Nephron (organoid): ENCODE results near the gene TMEM25.

Source experiments
- H3K27ac Mint-ChIP-seq, 3 experiments: 2 replicates each; pipeline ENCODE4 v1.8.0; 2020; ENCODE audit warnings: mixed read lengths in 3 of 3, mild to moderate bottlenecking in 2 of 3, moderate library complexity in 1 of 3
- H3K27me3 Mint-ChIP-seq: 2 replicates; pipeline ENCODE4 v1.8.0; 2021; ENCODE audit warnings: low read depth, mild to moderate bottlenecking, moderate library complexity, mixed read lengths
- H3K36me3 Mint-ChIP-seq: 2 replicates; pipeline ENCODE4 v1.8.0; 2020; ENCODE audit warnings: low read depth, mixed read lengths
- H3K4me1 Mint-ChIP-seq: 2 replicates; pipeline ENCODE4 v1.8.0; 2020; ENCODE audit warnings: mixed read lengths
- H3K4me3 Mint-ChIP-seq, 3 experiments: 2 replicates each; pipeline ENCODE4 v1.8.0; 2020; ENCODE audit warnings: mild to moderate bottlenecking in 3 of 3, mixed read lengths in 3 of 3, moderate library complexity in 2 of 3
- H3K9me3 Mint-ChIP-seq: 2 replicates; pipeline ENCODE4 v1.8.0; 2020; ENCODE audit warnings: mixed read lengths
- TF ChIP-seq, protein P1 (sequence below), 3 experiments: fragments of 200-600 bp; sonication (generic); IDR thresholded peaks; one replicate each; pipeline ENCODE4 v1.5.0; 2021; ENCODE audit warnings: antibody characterized with exemption in 3 of 3; ENCODE audit not compliant: unreplicated experiment in 3 of 3

Gene TMEM25

DNA sequence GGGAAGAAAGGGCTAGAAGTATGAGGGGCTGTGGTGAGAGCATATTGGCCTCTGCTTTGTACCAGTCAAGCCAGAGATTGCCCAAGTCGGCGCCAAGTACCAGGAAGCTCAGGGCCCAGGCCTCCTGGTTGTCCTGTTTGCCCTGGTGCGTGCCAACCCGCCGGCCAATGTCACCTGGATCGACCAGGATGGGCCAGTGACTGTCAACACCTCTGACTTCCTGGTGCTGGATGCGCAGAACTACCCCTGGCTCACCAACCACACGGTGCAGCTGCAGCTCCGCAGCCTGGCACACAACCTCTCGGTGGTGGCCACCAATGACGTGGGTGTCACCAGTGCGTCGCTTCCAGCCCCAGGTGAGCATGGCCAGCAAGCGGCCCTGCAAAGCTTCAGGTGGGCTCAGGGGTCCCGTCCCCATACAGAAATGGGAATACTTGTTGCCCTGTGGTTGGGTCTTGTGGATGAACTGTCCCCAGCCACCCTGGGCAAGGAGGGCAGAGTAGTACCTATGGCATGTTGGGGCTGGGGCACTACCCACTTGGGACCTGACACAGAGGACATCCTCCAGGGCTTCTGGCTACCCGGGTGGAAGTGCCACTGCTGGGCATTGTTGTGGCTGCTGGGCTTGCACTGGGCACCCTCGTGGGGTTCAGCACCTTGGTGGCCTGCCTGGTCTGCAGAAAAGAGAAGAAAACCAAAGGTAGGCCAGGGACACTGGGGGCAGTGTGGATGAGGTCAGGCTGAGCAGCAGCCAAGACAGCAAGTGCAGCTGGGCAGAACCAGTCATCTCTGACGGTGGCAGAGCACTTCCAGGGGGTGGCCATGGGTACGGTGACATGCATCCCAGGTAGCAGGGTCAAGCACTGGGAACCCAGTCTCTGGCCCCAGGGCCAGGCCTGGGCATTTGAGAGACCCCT is 2.1 kb downstream of the TMEM25 start:
- H3K4me1 Mint-ChIP-seq: peaks cover 26% of the 10 kb centered on the region
- H3K9me3 Mint-ChIP-seq: no peaks in the 10 kb centered on the region
- peak overlapping the region; percentile 95 to 99 (median 98) for H3K4me3 Mint-ChIP-seq
- peaks cover 4% of the 10 kb centered on the region for H3K27me3 Mint-ChIP-seq
- H3K36me3 Mint-ChIP-seq: peaks cover 18% of the 10 kb centered on the region
- H3K27ac Mint-ChIP-seq: no peak overlapping the region
- TF ChIP-seq, protein P1, sequence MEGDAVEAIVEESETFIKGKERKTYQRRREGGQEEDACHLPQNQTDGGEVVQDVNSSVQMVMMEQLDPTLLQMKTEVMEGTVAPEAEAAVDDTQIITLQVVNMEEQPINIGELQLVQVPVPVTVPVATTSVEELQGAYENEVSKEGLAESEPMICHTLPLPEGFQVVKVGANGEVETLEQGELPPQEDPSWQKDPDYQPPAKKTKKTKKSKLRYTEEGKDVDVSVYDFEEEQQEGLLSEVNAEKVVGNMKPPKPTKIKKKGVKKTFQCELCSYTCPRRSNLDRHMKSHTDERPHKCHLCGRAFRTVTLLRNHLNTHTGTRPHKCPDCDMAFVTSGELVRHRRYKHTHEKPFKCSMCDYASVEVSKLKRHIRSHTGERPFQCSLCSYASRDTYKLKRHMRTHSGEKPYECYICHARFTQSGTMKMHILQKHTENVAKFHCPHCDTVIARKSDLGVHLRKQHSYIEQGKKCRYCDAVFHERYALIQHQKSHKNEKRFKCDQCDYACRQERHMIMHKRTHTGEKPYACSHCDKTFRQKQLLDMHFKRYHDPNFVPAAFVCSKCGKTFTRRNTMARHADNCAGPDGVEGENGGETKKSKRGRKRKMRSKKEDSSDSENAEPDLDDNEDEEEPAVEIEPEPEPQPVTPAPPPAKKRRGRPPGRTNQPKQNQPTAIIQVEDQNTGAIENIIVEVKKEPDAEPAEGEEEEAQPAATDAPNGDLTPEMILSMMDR (IDR thresholded peaks at IDR 0.05; ENCODE audit: unreplicated experiment in 3 of 3): no peak

DNA sequence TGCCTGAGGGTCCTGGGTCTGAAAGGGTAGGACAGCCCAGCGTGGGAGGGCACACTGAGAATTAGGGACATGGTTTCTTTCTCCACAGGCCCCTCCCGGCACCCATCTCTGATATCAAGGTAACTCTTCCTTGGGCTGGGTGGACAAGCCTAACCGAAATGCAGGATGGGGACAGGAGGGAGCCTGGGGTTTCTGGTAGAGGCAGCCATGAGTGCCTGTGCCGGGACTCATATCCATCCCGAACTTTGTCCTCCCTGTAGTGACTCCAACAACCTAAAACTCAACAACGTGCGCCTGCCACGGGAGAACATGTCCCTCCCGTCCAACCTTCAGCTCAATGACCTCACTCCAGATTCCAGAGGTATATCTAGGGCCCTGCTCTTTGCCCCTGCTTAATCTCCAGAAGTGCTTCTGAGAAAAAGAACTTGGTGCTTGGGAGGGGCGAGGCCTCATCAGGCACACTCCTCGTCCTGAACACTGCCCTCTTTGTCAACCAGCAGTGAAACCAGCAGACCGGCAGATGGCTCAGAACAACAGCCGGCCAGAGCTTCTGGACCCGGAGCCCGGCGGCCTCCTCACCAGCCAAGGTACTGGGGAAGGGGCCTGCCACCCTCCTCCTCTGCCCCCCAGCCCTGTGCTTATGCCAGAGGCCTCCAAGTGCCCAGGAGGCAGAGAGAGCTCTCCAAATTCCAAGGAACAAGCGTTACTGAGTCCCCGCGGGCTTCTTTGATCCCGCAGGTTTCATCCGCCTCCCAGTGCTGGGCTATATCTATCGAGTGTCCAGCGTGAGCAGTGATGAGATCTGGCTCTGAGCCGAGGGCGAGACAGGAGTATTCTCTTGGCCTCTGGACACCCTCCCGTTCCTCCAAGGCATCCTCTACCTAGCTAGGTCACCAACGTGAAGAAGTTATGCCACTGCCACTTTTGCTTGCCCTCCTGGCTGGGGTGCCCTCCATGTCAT is 3.1 kb downstream of the TMEM25 start:
- Mint-ChIP-seq H3K4me1 (peaks cover 22% of the 10 kb centered on the region), H3K4me3 (peak overlapping the region; percentile 65 to 76 (median 66)), H3K27ac (peak overlapping the region in 1 of 3 experiments; percentile 59), H3K27me3 (peaks cover 4% of the 10 kb centered on the region), H3K9me3 (no peaks in the 10 kb centered on the region), H3K36me3 (peaks cover 22% of the 10 kb centered on the region)
- TF ChIP-seq, protein P1 (IDR thresholded peaks at IDR 0.05; ENCODE audit: unreplicated experiment in 3 of 3): no peak

DNA sequence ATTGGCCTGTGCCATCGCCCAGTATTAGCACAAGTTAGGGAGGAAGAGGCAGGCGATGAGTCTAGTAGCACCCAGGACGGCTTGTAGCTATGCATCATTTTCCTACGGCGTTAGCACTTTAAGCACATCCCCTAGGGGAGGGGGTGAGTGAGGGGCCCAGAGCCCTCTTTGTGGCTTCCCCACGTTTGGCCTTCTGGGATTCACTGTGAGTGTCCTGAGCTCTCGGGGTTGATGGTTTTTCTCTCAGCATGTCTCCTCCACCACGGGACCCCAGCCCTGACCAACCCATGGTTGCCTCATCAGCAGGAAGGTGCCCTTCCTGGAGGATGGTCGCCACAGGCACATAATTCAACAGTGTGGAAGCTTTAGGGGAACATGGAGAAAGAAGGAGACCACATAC is 4.3 kb downstream of the TMEM25 start:
- Mint-ChIP-seq H3K36me3 (peaks cover 30% of the 10 kb centered on the region), H3K4me3 (peak overlapping the region in 2 of 3 experiments; percentile 13 to 54), H3K27me3 (peaks cover 4% of the 10 kb centered on the region), H3K27ac (no peak overlapping the region), H3K4me1 (peaks cover 9% of the 10 kb centered on the region), H3K9me3 (no peaks in the 10 kb centered on the region)
- TF ChIP-seq, protein P1 (IDR thresholded peaks at IDR 0.05; ENCODE audit: unreplicated experiment in 3 of 3): no peak

DNA sequence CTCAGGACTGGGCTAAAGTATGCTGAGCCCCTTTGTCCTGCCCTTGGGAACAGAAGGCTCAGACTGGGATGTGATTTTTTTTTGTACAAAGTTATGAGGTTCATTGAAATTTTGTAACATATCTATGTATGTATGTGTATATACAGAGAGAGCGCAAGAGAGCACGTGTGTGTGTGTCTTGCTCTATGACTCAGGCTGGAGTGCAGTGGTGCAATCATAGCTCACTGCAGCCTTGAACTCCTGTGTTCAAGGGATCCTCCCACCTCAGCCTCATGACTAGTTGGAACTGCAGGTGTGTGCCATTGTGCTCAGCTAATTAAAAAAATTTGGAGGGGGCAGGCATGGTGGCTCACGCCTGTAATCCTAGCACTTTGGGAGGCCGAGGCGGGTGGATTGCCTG is 5.7 kb downstream of the TMEM25 start:
- H3K4me1 Mint-ChIP-seq: peaks cover 3% of the 10 kb centered on the region
- no peaks in the 10 kb centered on the region for H3K9me3 Mint-ChIP-seq
- no peaks in the 10 kb centered on the region for H3K27me3 Mint-ChIP-seq
- no peak overlapping the region for H3K4me3 Mint-ChIP-seq
- H3K27ac Mint-ChIP-seq: no peak overlapping the region
- H3K36me3 Mint-ChIP-seq: peaks cover 37% of the 10 kb centered on the region
- TF ChIP-seq, protein P1 (IDR thresholded peaks at IDR 0.05; ENCODE audit: unreplicated experiment in 3 of 3): no peak

DNA sequence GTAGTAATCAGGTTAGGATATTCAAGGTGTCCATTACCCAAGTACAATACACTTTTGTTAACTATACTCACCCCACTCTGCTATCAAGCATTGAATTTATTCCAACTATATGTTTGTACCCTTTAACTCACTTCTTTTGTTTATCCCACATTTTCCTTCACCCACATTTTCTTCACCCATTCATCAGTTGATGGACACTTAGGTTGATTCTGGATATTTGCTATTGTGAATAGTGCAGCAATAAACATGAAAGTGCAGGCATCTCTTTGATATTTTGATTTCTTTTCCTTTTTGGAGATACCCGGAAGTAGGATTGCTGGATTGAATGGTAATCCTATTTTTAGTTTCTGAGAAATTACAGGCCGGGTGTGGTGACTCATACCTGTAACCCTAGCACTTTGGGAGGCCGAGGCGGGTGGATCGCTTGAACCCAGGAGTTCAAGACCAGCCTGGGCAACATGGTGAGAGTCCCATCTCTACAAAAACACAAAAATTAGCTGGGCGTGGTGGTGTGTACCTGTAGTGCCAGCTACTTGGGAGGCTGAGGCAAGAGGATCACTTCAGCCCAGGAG is 6.5 kb downstream of the TMEM25 start:
- no peaks in the 10 kb centered on the region for H3K27me3 Mint-ChIP-seq
- TF ChIP-seq, protein P1 (IDR thresholded peaks at IDR 0.05; ENCODE audit: unreplicated experiment in 3 of 3): no peak
- no peak overlapping the region for H3K4me3 Mint-ChIP-seq
- no peaks in the 10 kb centered on the region for H3K4me1 Mint-ChIP-seq
- peaks cover 43% of the 10 kb centered on the region for H3K36me3 Mint-ChIP-seq
- H3K9me3 Mint-ChIP-seq: no peaks in the 10 kb centered on the region
- H3K27ac Mint-ChIP-seq: no peak overlapping the region
